Vagina (tissue), 2 donors: ENCODE data around the gene DIAPH2. TPM values are rescaled to one million over a fixed set of nuclear protein-coding genes. Genes with fewer than 3 reads are reported as not detected.

Experiments
- DNase-seq, 2 donors: peaks; one replicate each; pipeline ENCODE4 v3.0.0-alpha.2; 2017; ENCODE audit errors: extremely low spot score in 2 of 2
- H3K27ac ChIP-seq: fragments of 200-600 bp; sonication (generic); one replicate; pipeline ENCODE4 v1.5.1; 2019
- H3K27me3 ChIP-seq: fragments of 200-600 bp; sonication (generic); one replicate; pipeline ENCODE4 v1.5.1; 2019
- H3K36me3 ChIP-seq, 2 donors: fragments of 200-600 bp; sonication (generic); one replicate each; pipeline ENCODE4 v1.5.1; 2017 to 2019
- H3K4me1 ChIP-seq: fragments of 200-600 bp; sonication (generic); one replicate; pipeline ENCODE4 v1.5.1; 2019
- H3K4me3 ChIP-seq, 2 donors: fragments of 200-600 bp; sonication (generic); 1 replicate in 1 of 2; 2 replicates in 1 of 2; pipeline ENCODE4 v1.5.1; 2016 to 2019
- H3K9me3 ChIP-seq: fragments of 200-600 bp; sonication (generic); one replicate; pipeline ENCODE4 v1.5.1; 2019
- CTCF ChIP-seq, 3 experiments: fragments of 450-650 bp in 2 of 3; fragments of 200-600 bp in 1 of 3; sonication (generic) in 1 of 3; IDR thresholded peaks; one replicate each; pipeline ENCODE4 v1.5.1; 2017 to 2019; ENCODE audit warnings: antibody characterized with exemption in 3 of 3, mild to moderate bottlenecking in 2 of 3, moderate library complexity in 2 of 3
- POLR2A ChIP-seq, 2 donors: fragments of 450-650 bp; IDR thresholded peaks; one replicate each; pipeline ENCODE4 v1.6.1; 2017; ENCODE audit warnings: antibody characterized with exemption in 2 of 2, mild to moderate bottlenecking in 2 of 2, moderate library complexity in 2 of 2
- POLR2AphosphoS5 ChIP-seq, 2 donors: sonication (generic); formaldehyde crosslinking; IDR thresholded peaks; one replicate each; pipeline ENCODE4 v1.9.0; 2017; ENCODE audit warnings: antibody characterized with exemption in 2 of 2, mild to moderate bottlenecking in 2 of 2, low read depth in 1 of 2; ENCODE audit not compliant: insufficient read depth in 1 of 2
- intact Hi-C: fragments of 100-400 bp; cut with DNase I; formaldehyde crosslinking; loops from one replicate; pipeline ENCODE4 v1.15.1; 2023
- total RNA-seq: library from RNA; depleted of rRNA; stranded (reverse); fragments of >200 nt; gene quantifications from one replicate; pipeline ENCODE4 v1.2.3, GENCODE V29; 2016

The DIAPH2 gene
- total RNA-seq, 1 donor from 2014 or later = 38.8 TPM

- Histone ChIP-seq H3K27me3 (no peaks in the 10 kb centered on the region), H3K4me1 (no peaks in the 10 kb centered on the region), H3K27ac (no peak overlapping the region), H3K4me3 (no peak overlapping the region), H3K36me3 (no peaks in the 10 kb centered on the region), H3K9me3 (no peaks in the 10 kb centered on the region)
- TF ChIP-seq CTCF (IDR thresholded peaks at IDR 0.05) = no peak
- no peak for TF ChIP-seq POLR2AphosphoS5 (IDR thresholded peaks at IDR 0.05; ENCODE audit: insufficient read depth in 1 of 2, low read depth in 1 of 2)
- no peak for TF ChIP-seq POLR2A (IDR thresholded peaks at IDR 0.05)
- intact Hi-C loops = no loop called here
- no peak for DNase-seq
Measured at GRCh38 chrX:97369947-97370346, 685.3 kb downstream of the DIAPH2 start.

GRCh38 chrX:97372001-97372766, 687.5 kb downstream of the DIAPH2 start:
- Histone ChIP-seq H3K27me3 (no peaks in the 10 kb centered on the region), H3K9me3 (no peaks in the 10 kb centered on the region), H3K36me3 (no peaks in the 10 kb centered on the region), H3K4me3 (no peak overlapping the region), H3K4me1 (no peaks in the 10 kb centered on the region), H3K27ac (no peak overlapping the region)
- intact Hi-C loops = no loop called here
- DNase-seq = no peak
- TF ChIP-seq POLR2A (IDR thresholded peaks at IDR 0.05) (no peak), CTCF (IDR thresholded peaks at IDR 0.05) (no peak), POLR2AphosphoS5 (IDR thresholded peaks at IDR 0.05; ENCODE audit: insufficient read depth in 1 of 2, low read depth in 1 of 2) (no peak)

DNA sequence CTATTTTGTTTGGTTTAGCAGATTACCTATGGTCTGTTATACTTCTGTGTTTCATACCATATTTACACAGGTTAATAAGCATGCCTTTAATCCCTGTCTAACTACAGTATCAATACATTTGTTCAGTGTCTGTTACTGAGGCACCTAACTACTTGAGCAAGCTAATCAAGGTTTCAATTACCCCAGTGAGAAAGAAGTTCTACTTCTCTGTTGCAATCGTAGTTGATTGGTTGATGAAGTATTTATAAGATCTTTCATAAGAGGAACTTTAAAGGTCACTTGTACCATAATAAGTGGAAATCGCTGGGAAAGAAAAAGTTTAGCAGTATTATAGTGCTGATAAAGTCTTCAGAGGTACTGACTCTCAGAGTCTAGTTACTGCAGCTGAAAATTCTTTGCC, 689.6 kb downstream of the DIAPH2 start:
- Histone ChIP-seq H3K4me3 (no peak overlapping the region), H3K36me3 (no peaks in the 10 kb centered on the region), H3K4me1 (no peaks in the 10 kb centered on the region), H3K9me3 (no peaks in the 10 kb centered on the region), H3K27me3 (no peaks in the 10 kb centered on the region), H3K27ac (no peak overlapping the region)
- no peak for DNase-seq
- intact Hi-C loops = no loop called here
- TF ChIP-seq CTCF (IDR thresholded peaks at IDR 0.05) = no peak

GRCh38 chrX:97380200-97380599, 695.6 kb downstream of the DIAPH2 start:
- H3K27me3 ChIP-seq = no peaks in the 10 kb centered on the region

More at GRCh38 chrX:97380200-97380599, 695.6 kb downstream of the DIAPH2 start:
- no peak overlapping the region for H3K27ac ChIP-seq
- no peak for DNase-seq
- H3K4me3 ChIP-seq = no peak overlapping the region
- no peaks in the 10 kb centered on the region for H3K36me3 ChIP-seq
- H3K9me3 ChIP-seq = no peaks in the 10 kb centered on the region
- intact Hi-C loops = no loop called here
- H3K4me1 ChIP-seq = no peaks in the 10 kb centered on the region
- no peak for TF ChIP-seq CTCF (IDR thresholded peaks at IDR 0.05)
- TF ChIP-seq POLR2A (IDR thresholded peaks at IDR 0.05) = no peak
- no peak for TF ChIP-seq POLR2AphosphoS5 (IDR thresholded peaks at IDR 0.05; ENCODE audit: insufficient read depth in 1 of 2, low read depth in 1 of 2)
